GM21360 (cell line): ENCODE measurements around the gene M1AP.
"Not testable (repeated sequence)": the region's sequence is repeated elsewhere in the genome, so short reads cannot be mapped to it uniquely, and the experiment has no call there.

ENCODE experiments used
- ATAC-seq: cut with Tn5 transposase; IDR thresholded peaks from one replicate; pipeline ENCODE4 v1.9.1; 2021; ENCODE audit warnings: mild to moderate bottlenecking, moderate library complexity; ENCODE audit not compliant: unreplicated experiment

Gene M1AP

DNA sequence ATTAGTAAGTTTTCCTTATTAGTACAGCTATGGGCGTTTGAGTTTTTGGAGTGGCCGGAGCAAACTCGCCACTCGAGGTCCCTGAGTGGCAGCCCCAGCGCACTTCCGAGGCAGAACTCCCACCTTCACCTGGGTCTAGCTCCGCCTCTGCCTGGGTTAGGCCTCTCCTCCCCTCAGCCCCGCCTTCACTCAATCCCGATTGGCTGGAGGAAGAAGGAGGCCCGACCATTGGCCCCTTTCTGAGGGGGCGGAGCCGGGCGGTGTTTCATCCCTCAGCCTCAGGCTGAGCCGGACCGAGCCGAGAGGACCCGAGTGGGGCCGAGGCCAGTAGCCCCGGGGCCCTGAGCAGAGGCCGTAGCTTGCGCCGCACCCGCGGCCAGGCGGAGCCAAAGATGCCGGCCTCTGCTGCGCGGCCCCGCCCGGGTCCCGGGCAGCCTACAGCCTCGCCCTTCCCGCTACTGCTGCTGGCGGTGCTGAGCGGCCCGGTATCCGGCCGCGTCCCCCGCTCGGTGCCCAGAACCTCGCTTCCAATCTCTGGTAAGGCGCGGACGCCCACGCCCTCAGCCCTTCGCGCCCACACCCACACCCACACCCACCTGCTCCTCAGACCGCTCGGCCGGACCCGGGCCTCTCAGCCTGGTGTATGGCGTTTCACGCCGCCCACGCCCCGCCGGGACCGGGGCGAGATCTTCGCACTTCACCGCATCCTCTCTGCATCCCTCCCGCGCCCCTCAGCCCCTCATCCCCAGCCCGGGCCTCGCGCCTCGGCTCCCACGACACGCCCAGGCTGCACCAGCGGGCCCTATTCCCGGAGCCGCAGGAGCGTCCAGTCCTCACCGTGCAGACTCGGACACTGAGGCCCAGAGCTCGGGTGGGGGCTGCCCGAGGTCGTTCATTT lies 6.1 kb upstream of the M1AP start, which contains the start of gene SEMA4F:
Gene SEMA4F, plus strand, starts transcription at position 263 of the 898 bp plus-strand sequence. Its CDS starts 130 bp downstream, at position 393.
- ATAC-seq: peak; percentile 99

DNA sequence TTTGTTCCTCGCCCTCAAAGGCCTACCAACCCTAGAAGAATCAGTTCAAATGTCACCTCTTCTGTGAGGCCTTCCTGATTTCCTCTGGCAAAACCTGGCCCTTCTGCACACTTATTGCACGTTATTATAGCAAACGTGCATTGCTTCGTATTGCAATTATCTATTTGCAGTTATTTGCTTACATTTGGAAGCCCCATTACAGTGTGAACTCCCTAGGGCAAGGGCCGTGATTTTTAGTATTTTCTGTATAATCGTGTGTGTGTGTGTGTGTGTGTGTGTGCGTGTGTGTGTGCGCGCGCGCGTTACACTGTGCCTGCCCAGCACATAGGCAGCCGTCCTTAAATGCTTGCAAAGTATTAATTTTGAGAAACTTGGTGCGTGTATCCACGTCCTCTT lies 5.5 kb upstream of the M1AP start:
- ATAC-seq: peak; percentile 10

DNA sequence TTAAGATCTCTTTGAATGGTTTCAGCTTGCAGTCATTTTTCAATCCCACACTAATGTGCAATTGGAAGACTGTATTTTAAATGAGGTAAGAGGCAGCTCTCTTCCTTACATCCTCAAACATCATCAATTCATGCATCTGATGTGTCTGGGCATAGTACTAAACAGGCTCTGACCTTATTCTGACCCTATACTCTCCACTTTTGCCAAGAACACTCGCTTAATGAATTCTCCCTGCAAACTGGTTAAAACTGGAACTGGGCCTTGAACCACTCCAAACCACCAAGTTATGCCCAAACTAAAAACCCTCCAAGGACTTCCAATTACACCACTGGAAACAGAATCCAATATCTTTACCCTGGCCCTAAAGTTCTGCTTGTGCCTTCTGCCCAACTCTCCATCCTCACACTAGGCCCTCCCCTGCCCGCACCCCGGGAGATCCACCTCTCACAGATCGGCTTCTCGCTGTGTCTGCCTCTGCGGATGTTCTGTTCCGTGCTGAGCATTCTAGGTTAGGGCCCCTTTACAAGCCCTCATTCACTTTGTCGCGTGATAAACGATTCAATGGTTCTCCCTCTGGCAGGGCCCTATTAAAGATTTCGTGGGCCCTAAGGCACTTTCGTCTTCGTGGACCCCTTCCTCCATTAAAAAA lies 1.2 kb downstream of the M1AP start:
- ATAC-seq: no peak

DNA sequence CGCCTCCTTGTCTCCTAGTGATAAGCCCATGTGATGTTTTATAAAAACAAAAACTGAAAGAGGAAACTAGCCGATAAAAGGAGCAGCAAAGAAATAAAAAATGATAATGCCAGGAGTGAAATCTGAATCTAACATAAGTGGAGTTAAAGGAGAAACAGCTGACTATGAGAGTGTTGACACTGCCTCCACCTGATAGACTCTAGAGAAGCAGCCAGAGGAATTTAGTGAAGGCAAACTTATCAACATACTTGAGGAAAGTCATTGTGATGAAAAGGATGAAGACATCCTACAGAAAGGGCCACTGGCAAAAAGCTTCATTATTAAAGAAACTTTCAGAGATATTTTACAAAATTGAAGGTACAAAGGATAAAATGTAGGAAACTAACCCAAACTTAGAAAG lies 1.9 kb downstream of the M1AP start:
- ATAC-seq: no peak

DNA sequence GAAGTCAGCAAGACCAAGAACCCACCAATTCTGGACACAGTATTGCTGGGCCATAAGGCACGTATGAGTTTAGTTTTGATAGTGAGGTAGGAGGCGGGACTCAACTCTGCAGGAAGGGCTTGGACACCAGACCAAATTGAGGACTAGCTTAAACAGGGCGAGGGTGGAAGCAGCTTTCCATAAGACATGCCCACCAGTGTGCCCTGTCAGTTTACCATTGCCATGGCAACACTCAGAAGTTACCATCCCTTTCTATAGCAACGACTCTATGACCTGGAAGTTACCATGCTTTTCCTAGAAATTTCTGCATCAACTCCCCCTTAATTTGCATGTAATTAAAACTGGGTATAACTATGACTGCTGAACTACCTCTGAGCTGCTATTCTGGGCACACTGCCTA lies 2.8 kb downstream of the M1AP start:
- ATAC-seq: no peak

DNA sequence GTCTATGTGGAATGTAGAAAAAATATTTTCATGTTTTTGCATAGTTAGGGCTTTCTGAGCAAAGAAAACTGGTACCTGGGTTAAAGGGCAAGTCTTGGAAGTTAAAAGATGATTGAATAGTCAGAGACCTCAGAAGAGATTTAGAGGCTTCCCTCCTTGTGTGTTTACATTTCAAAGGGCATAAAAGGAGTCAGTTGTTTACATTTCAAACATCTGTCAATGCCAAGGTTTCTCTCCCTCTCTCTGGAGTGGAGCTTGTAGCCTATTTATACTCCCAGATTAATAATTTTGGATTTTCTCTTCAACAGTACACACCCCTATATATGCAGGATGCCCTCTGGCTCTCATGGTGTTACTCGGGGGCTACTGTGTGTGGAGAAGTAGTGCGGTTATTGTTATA lies 8.6 kb downstream of the M1AP start:
- no peak for ATAC-seq

DNA sequence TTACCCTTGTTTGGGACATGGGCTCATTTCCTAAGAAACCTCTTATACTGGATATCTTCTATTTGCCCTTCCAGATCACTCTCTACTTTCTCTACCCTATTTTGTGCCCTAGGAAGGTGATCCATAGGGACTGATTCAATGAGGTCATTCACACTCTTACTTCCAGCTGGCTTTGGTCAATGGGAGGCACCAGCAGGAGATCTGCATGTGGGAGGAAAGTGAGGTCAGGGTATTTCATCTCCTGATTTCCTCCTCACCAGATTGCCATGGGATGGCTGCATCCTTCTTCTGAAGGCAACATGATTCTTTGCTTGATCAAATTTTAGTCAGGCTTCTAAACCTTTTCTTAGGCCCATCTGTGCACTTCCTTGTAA lies 15.2 kb downstream of the M1AP start:
- no peak for ATAC-seq

DNA sequence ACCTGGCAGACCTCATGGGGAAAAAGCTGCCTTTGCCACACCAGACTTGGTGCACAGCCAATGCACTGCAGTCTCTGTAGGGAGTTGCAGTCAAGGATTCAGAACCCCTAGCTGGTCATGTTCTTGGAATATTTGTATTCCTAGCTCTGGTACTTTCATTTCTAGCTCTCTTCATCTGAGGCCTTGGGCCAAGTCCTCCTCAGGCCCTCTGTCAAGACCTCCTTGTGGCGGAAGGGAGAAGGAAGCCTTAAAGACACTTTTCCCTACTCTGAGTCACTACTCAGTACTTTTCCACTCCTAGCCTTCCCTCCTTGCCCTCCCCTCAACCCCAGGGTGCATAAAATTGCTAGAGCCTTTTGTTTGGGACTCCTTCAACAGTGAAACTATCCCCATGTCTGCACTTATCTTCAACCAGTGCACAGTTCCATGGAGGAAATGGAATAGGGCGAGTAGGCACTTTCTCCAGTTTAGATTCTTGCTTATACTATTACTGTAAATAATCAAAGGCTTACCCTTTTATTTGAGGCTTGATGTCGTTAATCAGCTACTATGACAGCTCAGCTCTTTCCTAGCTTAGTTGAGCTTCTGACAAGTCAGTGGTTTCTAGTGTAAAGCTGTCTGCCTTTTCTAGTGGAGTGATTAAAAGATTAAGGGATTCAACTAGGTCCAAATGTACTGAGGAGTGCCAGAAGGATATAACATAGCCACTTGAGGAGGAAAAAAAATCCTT lies 15.8 kb downstream of the M1AP start:
- ATAC-seq: no peak

DNA sequence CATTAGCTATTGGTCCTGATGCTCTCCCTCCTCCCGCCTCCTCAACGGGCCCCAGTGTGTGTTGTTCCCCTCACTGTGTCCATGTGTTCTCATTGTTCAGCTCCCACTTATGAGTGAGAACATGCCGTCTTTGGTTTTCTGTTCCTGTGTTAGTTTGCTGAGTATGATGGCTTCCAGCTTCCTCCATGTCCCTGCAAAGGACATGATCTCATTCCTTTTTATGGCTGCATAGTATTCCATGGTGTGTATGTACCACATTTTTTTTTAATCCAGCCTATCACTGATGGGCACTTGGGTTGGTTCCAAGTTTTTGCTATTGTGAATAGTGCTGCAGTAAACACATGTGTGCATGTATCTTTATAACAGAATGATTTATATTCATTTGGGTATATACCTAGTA lies 17.7 kb downstream of the M1AP start:
- ATAC-seq: not testable (repeated sequence)

DNA sequence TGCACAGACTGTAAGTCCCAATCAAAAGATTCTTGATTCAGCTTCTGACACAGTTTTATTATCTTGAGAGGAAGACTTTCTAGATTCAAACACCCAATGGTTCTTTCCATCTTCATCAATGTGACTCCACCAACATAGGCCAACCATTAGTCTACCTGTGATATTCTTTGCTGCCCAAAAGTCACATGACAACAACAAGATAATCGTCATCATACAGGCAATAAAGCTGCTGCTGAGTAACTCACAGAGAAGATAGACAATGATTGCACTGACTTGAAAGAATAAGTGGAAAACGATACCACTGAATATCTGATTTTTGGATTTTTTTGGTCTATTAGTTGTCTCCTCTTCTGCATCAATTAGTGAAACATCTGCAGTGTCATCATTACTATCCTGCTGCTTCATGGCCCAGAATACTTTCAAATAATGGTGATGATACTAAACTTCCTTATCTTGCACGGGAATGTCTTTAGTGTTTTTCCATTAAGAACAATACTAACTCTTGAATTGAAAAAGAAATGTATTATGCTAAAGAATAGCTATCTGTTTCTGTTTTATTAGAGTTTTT lies 19.5 kb downstream of the M1AP start:
- no peak for ATAC-seq

DNA sequence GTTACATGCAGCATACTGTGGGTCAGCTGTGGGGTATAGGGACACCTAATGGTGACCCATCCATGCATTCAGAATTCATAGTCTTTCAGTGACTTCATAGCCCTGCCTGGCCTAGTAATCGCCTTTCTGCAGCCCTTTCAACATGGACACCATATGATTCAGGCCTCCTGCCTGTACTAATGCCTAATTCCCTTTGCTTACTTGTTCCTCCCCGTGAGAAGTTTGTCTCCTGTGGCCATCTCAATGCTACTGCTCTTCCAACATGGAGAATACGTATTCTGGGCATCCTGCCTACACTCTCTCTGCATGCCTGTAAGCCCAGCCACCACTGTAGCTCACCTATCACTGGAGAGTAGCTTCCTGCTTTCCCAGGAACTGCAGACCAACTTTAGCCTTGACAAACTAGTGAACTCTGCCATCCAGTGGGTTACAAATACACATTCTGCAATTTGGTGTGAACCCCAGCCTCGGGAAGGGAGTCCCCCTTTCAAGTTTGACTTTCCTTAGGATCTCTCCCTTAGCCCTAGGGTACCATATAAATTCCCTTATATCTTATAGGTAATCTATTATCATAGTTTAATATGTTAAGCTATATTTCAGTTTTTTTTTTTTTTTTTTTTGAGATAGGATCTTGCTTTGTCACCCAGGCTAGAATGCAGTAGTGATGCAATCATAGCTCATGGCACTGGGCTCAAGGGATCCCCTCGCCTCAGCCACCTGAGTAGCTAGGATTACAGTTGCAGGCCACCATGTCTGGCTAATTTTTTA lies 22.3 kb downstream of the M1AP start:
- ATAC-seq: no peak

DNA sequence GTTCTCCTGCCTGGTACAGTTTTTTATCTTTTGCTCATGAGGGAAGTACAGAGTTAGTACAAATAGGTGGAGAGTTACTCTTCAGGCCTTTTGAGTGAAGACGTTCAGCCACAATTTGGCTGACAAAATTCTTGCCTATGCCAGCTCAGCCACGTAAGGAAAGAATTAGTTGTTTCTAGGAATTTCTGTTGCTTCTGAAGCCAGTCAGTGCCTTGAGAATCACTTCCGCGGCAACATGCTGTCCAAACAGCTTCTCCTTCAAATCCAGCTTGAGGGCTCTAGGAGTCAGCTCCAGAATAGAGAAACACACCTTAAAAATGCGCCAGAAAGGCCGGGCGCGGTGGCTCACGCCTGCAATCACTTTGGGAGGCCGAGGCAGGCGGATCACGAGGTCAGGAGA lies 27.5 kb downstream of the M1AP start:
- ATAC-seq: no peak

DNA sequence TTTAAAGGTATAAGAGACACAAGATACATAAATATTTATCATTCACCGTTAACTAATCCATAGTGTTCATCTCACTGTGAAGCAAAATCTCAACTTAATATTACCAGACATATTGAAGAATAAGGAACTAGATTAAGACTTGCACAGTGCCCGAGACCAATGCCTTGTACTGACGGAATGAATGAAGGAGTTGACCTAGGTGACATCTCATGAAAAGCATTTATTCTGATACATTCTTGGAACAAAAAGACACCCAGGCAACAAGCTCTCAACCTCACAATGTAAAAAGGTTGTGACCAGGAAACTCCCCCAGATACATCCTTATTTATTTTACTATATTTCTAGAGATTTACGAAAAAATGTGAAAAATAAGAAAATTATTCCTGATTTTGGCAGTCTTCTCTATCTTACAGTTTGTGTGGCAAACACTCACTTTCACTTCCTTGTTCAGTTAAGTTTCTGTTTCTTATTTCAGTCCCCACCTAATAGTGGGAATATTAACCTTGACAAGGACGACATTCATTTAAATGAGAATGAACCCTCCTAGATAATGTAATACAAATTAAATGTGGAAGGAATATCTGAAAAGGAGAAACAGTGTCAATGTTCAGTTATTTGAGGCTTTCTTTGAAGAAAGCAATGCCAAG lies 28.4 kb downstream of the M1AP start:
- ATAC-seq: no peak

DNA sequence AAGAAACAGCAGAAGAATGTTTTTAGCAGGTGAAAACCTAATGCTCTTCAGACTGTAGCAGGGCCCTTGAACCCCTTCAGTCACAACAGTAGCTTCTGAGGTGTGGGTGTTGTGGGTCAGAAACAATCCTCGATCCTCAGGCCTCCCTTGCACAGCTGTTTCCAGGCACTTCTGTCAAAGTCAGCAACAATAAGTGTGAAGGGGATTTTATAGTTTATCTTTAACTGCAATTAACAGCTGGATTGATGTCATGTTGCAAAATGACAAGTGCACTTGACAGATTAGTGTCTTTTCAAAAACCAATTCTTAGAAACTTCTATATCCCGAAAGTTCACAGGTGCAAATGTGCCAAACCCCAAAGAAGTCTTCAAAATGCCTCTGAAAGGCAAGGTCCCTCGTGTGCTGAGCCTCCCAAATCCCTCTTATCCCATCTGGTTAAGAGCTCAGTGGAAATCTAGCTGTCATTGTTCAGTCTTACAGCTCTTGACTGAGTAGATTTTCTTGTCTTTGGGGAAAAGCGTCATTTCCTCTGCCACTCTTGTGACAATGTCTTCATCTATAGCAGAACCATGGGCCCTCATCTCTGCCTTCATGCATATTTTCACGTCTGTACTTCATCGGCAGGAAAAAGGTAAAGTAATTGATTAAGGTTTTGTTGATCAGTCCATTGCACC lies 29.6 kb downstream of the M1AP start:
- ATAC-seq: no peak

DNA sequence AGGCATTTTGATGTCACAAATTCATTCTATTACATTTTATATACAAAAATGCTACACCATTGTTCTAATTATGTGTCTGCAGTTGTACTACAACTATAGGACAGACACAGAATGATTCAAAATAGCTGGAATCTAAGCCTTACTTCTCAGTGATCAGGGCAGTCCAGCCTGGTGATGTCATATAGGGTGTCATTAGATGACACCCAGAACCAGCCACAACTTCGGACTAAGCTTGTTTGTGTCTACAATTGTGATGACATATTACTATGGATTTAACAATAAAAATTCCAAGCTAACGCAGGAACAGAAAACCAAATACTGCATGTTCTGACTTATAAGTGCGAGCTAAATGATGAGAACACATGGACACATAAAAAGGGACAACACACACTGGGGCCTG lies 31.0 kb downstream of the M1AP start:
- no peak for ATAC-seq

DNA sequence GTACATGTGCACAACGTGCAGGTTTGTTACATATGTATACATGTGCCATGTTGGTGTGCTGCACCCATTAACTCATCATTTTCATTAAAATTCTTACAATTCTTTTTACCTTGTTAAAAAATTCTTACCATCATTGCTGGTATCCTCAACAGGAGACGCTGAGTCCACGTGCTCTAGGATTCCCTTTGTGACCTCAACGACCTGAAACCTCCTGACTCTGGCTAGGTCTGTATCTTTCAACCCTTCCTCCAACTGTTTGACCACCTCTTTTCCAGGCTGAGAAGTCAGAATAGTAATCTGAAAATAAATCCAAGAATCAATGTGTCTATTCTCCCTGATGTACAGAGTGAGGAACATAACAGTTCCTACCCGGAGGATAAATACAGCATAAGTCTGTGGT lies 41.2 kb downstream of the M1AP start:
- no peak for ATAC-seq

DNA sequence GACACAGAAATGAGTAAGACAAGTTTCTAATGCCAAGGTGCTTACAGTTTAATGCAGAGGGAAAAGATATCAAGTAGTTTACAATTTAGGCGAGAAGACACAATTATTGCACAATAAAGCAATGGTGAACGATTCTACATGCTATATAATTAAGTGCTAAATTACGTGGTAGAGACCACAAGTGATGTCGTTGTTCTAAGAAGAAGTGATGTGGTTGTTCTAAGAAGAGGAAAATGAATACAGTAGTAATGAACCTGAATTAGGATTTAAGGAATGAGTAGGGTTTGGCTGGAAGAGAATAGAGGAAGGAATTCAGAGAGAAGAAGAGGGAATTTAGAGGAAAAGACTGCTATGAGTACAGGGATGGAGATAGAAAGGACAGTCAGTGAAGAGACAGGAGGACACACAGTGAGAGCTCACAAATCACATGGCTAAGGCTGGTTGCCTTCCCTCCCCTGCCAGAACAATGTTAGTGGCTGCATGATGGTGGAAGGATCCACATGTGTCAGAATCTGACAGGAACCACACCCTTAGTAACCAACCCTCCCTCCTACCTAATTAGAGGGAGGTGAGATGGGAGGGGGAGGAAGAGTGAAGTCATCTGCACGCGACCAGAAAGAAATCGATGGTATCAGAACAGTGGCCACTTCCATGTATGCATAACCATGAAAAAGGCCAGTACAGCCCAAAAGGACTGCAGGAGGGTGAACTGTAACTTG lies 44.7 kb downstream of the M1AP start:
- ATAC-seq: no peak

DNA sequence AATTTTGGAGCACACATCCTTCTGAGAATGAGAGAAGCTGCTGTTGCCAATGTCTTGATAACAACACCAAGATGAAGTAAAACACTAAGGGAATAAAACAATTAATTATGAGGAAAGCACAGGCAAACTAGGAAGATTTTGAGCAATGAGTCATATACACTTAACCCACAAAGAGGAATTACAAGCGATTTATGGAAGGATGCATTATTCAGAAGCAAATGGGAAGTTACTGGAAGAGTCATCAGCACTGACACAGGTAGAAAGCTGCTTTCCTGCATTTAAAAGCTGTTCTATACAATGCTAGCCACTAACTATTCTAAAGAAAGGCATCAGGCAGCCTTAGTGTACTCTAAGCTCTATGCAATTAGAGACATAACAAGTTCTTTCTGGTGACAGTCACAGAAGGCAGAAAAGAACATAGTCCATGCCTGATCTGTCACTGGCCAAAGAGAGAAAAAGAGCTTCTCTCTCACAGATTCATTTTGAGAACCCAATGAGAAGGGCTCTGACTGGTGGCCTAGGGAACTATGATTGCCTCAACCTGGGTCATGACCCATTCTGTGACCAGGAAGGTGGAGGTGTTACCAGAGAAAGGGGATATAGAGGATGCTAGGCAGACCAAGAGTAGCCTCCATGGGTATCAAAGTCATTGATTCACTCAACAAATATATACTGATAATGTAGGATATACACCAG lies 45.4 kb downstream of the M1AP start:
- ATAC-seq: no peak
